HuH-7.5 (cell line): ENCODE results near the gene ARHGAP19.

Source experiments
- DNase-seq: peaks from one replicate; pipeline ENCODE4 v3.0.0; 2011; ENCODE audit warnings: low spot score

ARHGAP19 gene

GRCh38 chr10:97192952-97193435, 99.4 kb downstream of the ARHGAP19 start:
- DNase-seq, result no peak

DNA sequence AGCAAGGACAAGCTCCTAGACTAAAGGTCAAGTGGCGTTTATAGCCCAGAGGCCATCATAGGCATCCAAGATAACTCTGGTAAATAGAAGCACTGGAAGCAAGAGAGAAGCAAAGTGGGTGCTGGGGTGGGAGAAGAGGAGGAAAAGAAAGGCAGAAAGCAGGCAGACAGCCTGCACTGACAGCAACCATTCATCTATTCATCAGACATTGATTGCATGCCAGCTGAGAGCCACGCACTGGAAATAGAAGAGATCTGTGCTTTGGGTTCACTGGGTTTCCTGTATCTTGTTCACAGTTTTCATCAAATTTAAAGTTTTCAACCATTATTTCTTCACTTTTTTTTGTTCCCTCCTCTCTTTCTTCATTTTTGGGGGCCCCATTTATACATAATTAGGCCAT, 102.0 kb downstream of the ARHGAP19 start:
- DNase-seq, result no peak

GRCh38 chr10:97188261-97188711, 104.2 kb downstream of the ARHGAP19 start:
- no peak for DNase-seq

DNA sequence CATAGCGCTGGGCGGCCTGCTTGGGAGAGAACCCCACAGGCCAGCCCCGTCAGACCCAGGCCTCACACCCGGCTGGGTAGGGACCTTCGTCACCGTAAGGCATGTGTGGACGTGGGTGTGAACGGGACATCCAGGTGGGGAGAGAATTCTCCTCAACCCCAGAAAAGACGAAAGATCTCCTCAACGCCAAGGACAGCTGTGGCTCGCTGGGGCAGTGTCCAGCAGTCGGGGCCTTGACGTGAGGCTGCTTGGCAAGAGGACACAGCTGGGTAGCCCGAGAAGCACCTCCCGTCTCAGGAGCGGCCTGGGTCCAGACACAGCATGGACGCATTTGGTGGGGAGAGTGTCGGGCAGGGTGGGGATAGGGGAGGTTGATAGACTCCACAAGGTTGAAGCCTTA, 105.5 kb downstream of the ARHGAP19 start:
- DNase-seq, result no peak

GRCh38 chr10:97185326-97186058, 106.9 kb downstream of the ARHGAP19 start, which contains the start of gene SLIT1:
TSS of gene SLIT1 (minus strand) at chr10:97185959. CDS start at chr10:97185674, 285 bp downstream.
- DNase-seq, result peak; percentile 58

DNA sequence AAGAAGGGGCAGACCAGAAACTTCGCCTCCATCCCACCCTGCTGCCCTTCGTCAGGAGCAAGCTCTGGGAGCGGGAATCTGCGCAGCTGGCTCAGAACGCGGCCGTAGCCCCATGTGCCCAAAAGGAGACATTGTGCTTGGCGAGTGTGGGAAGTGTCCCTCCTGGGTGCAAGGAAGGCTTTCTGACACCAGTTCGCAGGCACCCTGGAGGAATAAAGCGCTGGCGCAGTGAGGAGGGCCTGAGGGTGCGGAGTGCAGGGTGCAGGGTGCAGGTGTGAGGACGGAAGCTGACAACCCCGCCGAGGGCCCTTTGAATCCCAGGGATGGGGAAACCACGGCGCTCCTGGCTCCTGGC, 107.5 kb downstream of the ARHGAP19 start:
- DNase-seq, result no peak

- DNase-seq, result no peak
These were observed 109.1 kb downstream of the ARHGAP19 start for GRCh38 chr10:97183314-97183713.

DNA sequence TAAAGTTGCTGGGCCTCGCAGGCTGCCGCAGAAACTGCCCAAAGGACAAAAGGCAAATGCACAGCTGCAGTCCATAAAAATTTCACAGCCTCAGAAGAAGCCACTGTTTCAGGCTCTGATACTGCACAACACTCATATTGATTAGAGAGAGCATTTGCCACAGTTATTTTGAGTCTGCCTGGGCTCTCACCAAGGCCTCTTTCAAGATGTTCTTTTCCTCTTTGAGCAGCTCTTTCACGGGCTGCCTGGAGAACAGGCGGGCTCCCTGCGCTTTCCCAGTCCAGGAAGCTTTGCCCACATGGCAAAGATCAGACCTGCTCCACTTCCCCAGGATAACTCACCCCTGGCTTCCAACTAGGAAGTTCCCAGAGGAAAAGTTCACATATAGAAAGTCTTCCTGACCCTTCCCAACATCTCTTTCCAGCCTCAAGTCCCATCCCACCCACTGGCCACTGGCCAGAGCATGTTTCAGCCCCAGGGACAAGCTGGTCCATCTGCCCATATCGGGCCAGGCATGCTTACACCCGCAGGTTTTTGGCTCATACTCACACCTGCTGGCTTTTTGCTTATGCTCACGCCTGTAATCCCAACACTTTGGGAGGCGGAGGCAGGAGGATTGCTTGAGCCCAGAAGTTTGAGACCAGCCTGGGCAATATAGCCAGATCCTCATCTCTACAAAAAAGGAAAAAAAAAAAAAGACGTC, 110.0 kb downstream of the ARHGAP19 start:
- DNase-seq, result no peak

- DNase-seq, result no peak
These were observed 111.5 kb downstream of the ARHGAP19 start for GRCh38 chr10:97180986-97181385.

- DNase-seq, result no peak
These were observed 112.1 kb downstream of the ARHGAP19 start for GRCh38 chr10:97180363-97180755.

DNA sequence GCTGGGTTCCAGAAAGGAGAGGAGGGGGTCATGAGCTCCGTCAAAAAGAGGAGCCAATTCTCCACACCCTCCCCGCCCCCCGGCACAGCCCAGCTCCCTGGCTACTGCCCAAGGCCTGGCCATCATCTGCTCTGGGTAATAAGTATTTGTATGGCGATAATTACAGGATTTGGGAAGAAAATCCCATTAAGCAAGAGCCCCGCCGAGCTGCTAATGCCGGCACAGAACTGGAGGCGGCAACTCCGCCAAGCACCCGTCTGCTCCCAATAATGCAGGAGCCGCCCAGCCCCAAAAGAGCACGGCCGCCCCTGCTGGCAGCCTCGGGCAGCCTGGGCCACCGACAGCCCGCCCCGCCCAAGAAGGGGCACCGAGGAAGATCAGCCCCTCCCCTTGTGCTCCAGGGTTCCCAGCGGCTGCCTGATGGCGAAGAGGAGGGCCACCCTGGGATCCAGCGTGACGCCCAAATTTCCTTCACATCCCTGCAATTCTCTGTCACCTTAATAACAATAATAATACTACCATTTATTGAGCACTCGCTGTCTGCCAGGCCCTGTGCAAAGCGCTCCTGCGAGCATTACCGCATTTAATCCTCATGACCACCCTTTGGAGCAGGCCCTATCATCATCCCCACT, 112.6 kb downstream of the ARHGAP19 start:
- DNase-seq, result no peak

- DNase-seq, result no peak
These were observed 113.1 kb downstream of the ARHGAP19 start for GRCh38 chr10:97179311-97179710.

GRCh38 chr10:97178074-97178473, 114.4 kb downstream of the ARHGAP19 start:
- DNase-seq, result no peak

DNA sequence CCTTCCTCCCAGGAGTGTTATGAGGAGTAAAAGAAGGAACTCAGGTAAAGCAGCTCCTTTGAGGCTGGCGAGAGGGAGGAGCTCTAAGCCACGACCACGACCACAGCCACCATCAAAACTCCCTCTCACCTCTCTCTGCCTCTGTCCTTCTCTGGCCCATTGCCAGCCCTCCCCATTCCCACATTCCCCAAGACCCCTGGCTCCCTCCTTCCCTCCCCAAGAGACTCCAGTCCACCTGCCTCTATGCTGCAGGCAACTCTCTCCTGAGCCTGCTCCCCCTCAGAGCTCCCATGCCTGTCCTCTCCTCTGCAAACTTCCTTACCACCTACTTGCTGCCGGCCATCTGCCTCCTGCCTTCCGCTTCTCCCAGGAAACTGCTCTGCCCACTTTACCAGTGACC, 116.2 kb downstream of the ARHGAP19 start:
- no peak for DNase-seq

DNA sequence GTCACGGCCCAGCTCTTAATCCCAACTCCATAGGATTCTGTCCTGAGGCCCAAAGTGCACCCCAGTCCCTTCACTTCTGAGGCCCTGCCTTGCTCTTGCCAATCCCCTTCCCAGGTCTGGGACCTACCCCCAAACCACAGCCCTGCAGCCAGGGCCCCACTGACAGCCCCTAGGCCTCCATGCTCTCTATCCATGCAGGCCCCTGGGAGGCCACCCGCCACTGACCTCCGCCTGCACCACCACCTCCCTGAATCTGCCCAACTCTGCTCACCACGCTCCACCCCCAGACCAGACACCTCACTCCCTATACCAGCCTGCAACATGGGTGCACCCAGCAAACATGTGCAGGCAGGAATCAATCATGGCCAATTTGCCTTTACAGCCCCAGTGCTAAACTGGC, 116.9 kb downstream of the ARHGAP19 start:
- no peak for DNase-seq

GRCh38 chr10:97174941-97175340, 117.5 kb downstream of the ARHGAP19 start:
- no peak for DNase-seq

- DNase-seq, result no peak
These were observed 118.1 kb downstream of the ARHGAP19 start for GRCh38 chr10:97174276-97174775.

DNA sequence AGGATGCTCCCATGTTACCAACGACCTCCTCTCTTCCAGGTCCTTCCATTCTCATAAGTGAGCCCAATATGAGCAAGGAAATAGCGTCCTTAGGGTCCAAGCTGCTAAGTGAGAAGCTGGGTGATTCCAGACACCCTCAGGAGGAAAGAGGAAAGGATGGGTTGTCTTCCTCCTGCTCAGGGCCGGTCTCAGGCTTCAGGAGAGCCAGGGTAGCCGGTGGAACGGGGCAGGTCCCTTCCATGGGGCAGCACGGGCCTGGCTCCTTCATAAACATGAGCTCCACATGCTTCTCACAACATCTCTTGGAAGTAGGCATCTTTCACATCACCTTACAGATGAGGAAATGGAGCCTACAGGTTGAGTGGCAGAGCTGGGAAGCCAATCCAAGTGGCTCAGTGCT, 119.4 kb downstream of the ARHGAP19 start:
- no peak for DNase-seq
